Lower leg skin (tissue), 4 donors: ENCODE data around the gene NUAK1. TPM values are rescaled to one million over a fixed set of nuclear protein-coding genes. Genes with fewer than 3 reads are reported as not detected.

Experiments
- DNase-seq, 2 donors: peaks; one replicate each; pipeline ENCODE4 v3.0.0-alpha.2; 2019; ENCODE audit warnings: low spot score in 2 of 2
- H3K4me3 ChIP-seq: fragments of 200-600 bp; sonication (generic); 2 replicates; pipeline ENCODE4 v1.5.1; 2017; ENCODE audit warnings: mild to moderate bottlenecking, low read depth; ENCODE audit not compliant: poor library complexity, severe bottlenecking
- CTCF ChIP-seq, 3 donors: fragments of 450-650 bp; IDR thresholded peaks; one replicate each; pipeline ENCODE4 v1.5.1; 2016; ENCODE audit warnings: antibody characterized with exemption in 3 of 3, mild to moderate bottlenecking in 3 of 3, moderate library complexity in 2 of 3
- POLR2A ChIP-seq, 2 donors: fragments of 450-650 bp; IDR thresholded peaks; one replicate each; pipeline ENCODE4 v1.6.1; 2016 to 2017; ENCODE audit warnings: antibody characterized with exemption in 2 of 2, mild to moderate bottlenecking in 1 of 2, moderate library complexity in 1 of 2
- WGBS, 2 donors: methylation state at CpG; one replicate each; pipeline ENCODE4 v1.1.5; 2018; 5-methylcytosine and 5-hydroxymethylcytosine counted together
- intact Hi-C: fragments of 100-400 bp; cut with DNase I; formaldehyde crosslinking; loops from one replicate; pipeline ENCODE4 v1.15.0; 2023; ENCODE audit warnings: low total_unique reads
- total RNA-seq, 4 donors: library from RNA; depleted of rRNA; stranded (reverse); fragments of >200 nt; gene quantifications; one replicate each; pipeline ENCODE4 v1.1.0, GENCODE V29; 2016

NUAK1 gene
- total RNA-seq, 4 donors from 2014 or later = 23.9 to 66.1 (median 42.3) TPM

- intact Hi-C loops = no loop called here
- H3K4me3 ChIP-seq = no peak overlapping the region
- 63 to 78% methylated on average over 3 of the region's 3 CpGs for WGBS, 2 donors
- DNase-seq = peak in 1 of 2 donors; percentile 54
- TF ChIP-seq POLR2A (IDR thresholded peaks at IDR 0.05) (no peak), CTCF (IDR thresholded peaks at IDR 0.05) (no peak)
Measured at GRCh38 chr12:106179086-106179485, 40.3 kb upstream of the NUAK1 start.

GRCh38 chr12:106178562-106178961 is 39.8 kb upstream of the NUAK1 start:
- intact Hi-C loops = no loop called here
- no peak for TF ChIP-seq CTCF (IDR thresholded peaks at IDR 0.05)
- TF ChIP-seq POLR2A (IDR thresholded peaks at IDR 0.05) = no peak
- 92 to 94% methylated on average over 6 of the region's 6 CpGs for WGBS, 2 donors
- DNase-seq = no peak
- H3K4me3 ChIP-seq = no peak overlapping the region

- WGBS, 2 donors = 93 to 94% methylated on average over 3 of the region's 3 CpGs
- no peak overlapping the region for H3K4me3 ChIP-seq
- no peak for DNase-seq
- TF ChIP-seq CTCF (IDR thresholded peaks at IDR 0.05) (no peak), POLR2A (IDR thresholded peaks at IDR 0.05) (no peak)
- intact Hi-C loops = no loop called here
Measured at GRCh38 chr12:106176560-106176959, 37.8 kb upstream of the NUAK1 start.

GRCh38 chr12:106174876-106175275 is 36.1 kb upstream of the NUAK1 start:
- no peak overlapping the region for H3K4me3 ChIP-seq
- TF ChIP-seq CTCF (IDR thresholded peaks at IDR 0.05) (no peak), POLR2A (IDR thresholded peaks at IDR 0.05) (no peak)
- DNase-seq = no peak
- intact Hi-C loops = no loop called here
- 83 to 93% methylated on average over 5 of the region's 5 CpGs for WGBS, 2 donors

GRCh38 chr12:106173442-106173841 is 34.7 kb upstream of the NUAK1 start:
- TF ChIP-seq CTCF (IDR thresholded peaks at IDR 0.05) = no peak
- no peak for TF ChIP-seq POLR2A (IDR thresholded peaks at IDR 0.05)
- WGBS, 2 donors = 67 to 76% methylated on average over 1 of the region's 1 CpG
- H3K4me3 ChIP-seq = no peak overlapping the region
- intact Hi-C loops = no loop called here
- no peak for DNase-seq

GRCh38 chr12:106171117-106171750 is 32.5 kb upstream of the NUAK1 start:
- 85 to 87% methylated on average over 4 of the region's 4 CpGs for WGBS, 2 donors
- no peak for DNase-seq
- no peak overlapping the region for H3K4me3 ChIP-seq
- no peak for TF ChIP-seq CTCF (IDR thresholded peaks at IDR 0.05)
- no peak for TF ChIP-seq POLR2A (IDR thresholded peaks at IDR 0.05)
- intact Hi-C loops = no loop called here
